Mesenchymal stem cell (in vitro differentiated cells and primary cell): ENCODE data around the gene MCM8.

ENCODE experiments used
- DNase-seq: peaks from one replicate; pipeline ENCODE4 v3.0.0-alpha.2; 2013
- H2AFZ ChIP-seq: one replicate; pipeline ENCODE4 v1.6.1; 2013; ENCODE audit warnings: low read depth, mild to moderate bottlenecking, control low read depth, inconsistent platforms, low read length, moderate library complexity
- H2AK5ac ChIP-seq: 2 replicates; pipeline ENCODE4 v1.6.1; 2013; ENCODE audit warnings: low read length, moderate library complexity, mild to moderate bottlenecking, inconsistent platforms; ENCODE audit not compliant: severe bottlenecking
- H2BK120ac ChIP-seq: one replicate; pipeline ENCODE4 v1.6.1; 2013; ENCODE audit warnings: low read depth, mild to moderate bottlenecking, inconsistent platforms, low read length, moderate library complexity
- H2BK12ac ChIP-seq, 2 experiments: one replicate each; pipeline ENCODE4 v1.6.1; 2013; ENCODE audit warnings: inconsistent platforms in 2 of 2, low read length in 2 of 2, mild to moderate bottlenecking in 2 of 2, moderate library complexity in 2 of 2, control low read depth in 1 of 2
- H2BK15ac ChIP-seq: one replicate; pipeline ENCODE4 v1.6.1; 2013; ENCODE audit warnings: mild to moderate bottlenecking, low read depth, inconsistent platforms; ENCODE audit not compliant: poor library complexity, severe bottlenecking
- H2BK5ac ChIP-seq: 2 replicates; pipeline ENCODE4 v1.6.1; 2013; ENCODE audit warnings: low read depth, mild to moderate bottlenecking, low read length, control low read depth, inconsistent platforms; ENCODE audit not compliant: poor library complexity, severe bottlenecking
- H3K14ac ChIP-seq, 2 experiments: one replicate each; pipeline ENCODE4 v1.6.1; 2013; ENCODE audit warnings: inconsistent platforms in 2 of 2, low read length in 2 of 2, control low read depth in 1 of 2, mild to moderate bottlenecking in 1 of 2, moderate library complexity in 1 of 2
- H3K18ac ChIP-seq, 2 experiments: one replicate each; pipeline ENCODE4 v1.6.1; 2013; ENCODE audit warnings: inconsistent platforms in 2 of 2, low read length in 2 of 2, control low read depth in 1 of 2, low read depth in 1 of 2, mild to moderate bottlenecking in 1 of 2
- H3K23ac ChIP-seq, 2 experiments: one replicate each; pipeline ENCODE4 v1.6.1; 2013; ENCODE audit warnings: inconsistent platforms in 2 of 2, low read length in 2 of 2, mild to moderate bottlenecking in 2 of 2, moderate library complexity in 2 of 2, control low read depth in 1 of 2
- H3K27ac ChIP-seq: 2 replicates; pipeline ENCODE4 v1.5.1; 2013; ENCODE audit warnings: mild to moderate bottlenecking, moderate library complexity, low read length, control low read depth, inconsistent platforms; ENCODE audit not compliant: poor library complexity, severe bottlenecking
- H3K27me3 ChIP-seq, 2 experiments: 2 replicates each; pipeline versions ENCODE4 v1.6.1 to v1.7.0; 2013; ENCODE audit warnings: low read length in 2 of 2, mild to moderate bottlenecking in 2 of 2, moderate library complexity in 2 of 2, control low read depth in 1 of 2, inconsistent platforms in 1 of 2; ENCODE audit not compliant: control insufficient read depth in 1 of 2, insufficient read depth in 1 of 2
- H3K36me3 ChIP-seq, 2 experiments: 2 replicates each; pipeline versions ENCODE4 v1.6.1 to v1.7.0; 2013; ENCODE audit warnings: low read length in 2 of 2, control low read depth in 1 of 2, inconsistent platforms in 1 of 2, low read depth in 1 of 2, mild to moderate bottlenecking in 1 of 2; ENCODE audit not compliant: insufficient read depth in 2 of 2, control insufficient read depth in 1 of 2
- H3K4ac ChIP-seq, 2 experiments: one replicate each; pipeline ENCODE4 v1.6.1; 2013; ENCODE audit warnings: inconsistent platforms in 2 of 2, low read length in 2 of 2, mild to moderate bottlenecking in 2 of 2, moderate library complexity in 2 of 2, control low read depth in 1 of 2, low read depth in 1 of 2
- H3K4me1 ChIP-seq: 2 replicates; pipeline ENCODE4 v1.6.1; 2013; ENCODE audit warnings: low read depth, low read length, control low read depth; ENCODE audit not compliant: control insufficient read depth, insufficient read depth
- H3K4me2 ChIP-seq: 2 replicates; pipeline ENCODE4 v1.6.1; 2013; ENCODE audit warnings: low read length, mild to moderate bottlenecking, inconsistent platforms; ENCODE audit not compliant: poor library complexity, severe bottlenecking
- H3K4me3 ChIP-seq, 2 experiments: 2 replicates each; pipeline versions ENCODE4 v1.5.1 to v1.7.0; 2013; ENCODE audit warnings: low read length in 2 of 2, mild to moderate bottlenecking in 2 of 2, control low read depth in 1 of 2, low read depth in 1 of 2; ENCODE audit not compliant: insufficient read depth in 1 of 2
- H3K79me1 ChIP-seq: replicated peaks from 2 replicates; pipeline ENCODE4 v1.6.1; 2013; ENCODE audit warnings: mild to moderate bottlenecking, control low read depth, low read length, inconsistent platforms; ENCODE audit not compliant: poor library complexity, severe bottlenecking
- H3K9ac ChIP-seq: 2 replicates; pipeline ENCODE4 v1.7.0; 2013; ENCODE audit warnings: mild to moderate bottlenecking, low read length, moderate library complexity
- H3K9me3 ChIP-seq: 2 replicates; pipeline ENCODE4 v1.7.0; 2013; ENCODE audit warnings: mild to moderate bottlenecking, low read length; ENCODE audit not compliant: control insufficient read depth
- H4K8ac ChIP-seq: one replicate; pipeline ENCODE4 v1.6.1; 2013; ENCODE audit warnings: inconsistent platforms, mild to moderate bottlenecking, low read length, moderate library complexity
- H4K91ac ChIP-seq: one replicate; pipeline ENCODE4 v1.6.1; 2013; ENCODE audit warnings: mild to moderate bottlenecking, low read length, inconsistent platforms
- WGBS: methylation state at CpG from one replicate; pipeline ENCODE4 v1.1.7; 2013; ENCODE audit warnings: mixed read lengths; 5-methylcytosine and 5-hydroxymethylcytosine counted together

The MCM8 gene

DNA sequence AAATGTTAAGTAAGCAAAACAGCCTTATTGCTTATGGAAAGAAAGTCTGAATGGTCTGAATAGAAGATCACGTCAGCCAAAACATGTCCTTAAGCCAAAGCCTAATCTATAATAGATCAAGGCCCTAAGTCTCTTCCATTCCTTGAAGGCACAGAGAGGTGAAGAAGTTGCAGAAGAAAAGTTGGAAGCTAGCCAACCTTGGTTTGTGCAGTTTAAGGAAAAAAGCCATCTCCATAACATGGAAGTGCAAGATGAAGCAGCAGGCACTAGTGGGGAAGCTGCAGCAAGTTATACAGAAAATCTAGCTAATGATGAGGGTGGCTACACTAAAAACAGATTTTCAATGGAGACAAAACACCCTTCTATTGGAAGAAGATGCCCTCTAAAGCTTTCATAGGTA lies 74.3 kb downstream of the MCM8 start:
- Histone ChIP-seq H4K8ac (no peak overlapping the region), H2AK5ac (no peak overlapping the region), H3K9me3 (peaks cover 14% of the 10 kb centered on the region), H3K4ac (no peak overlapping the region), H3K36me3 (peaks cover 13 to 43% of the 10 kb centered on the region in 2 experiments), H3K27me3 (no peaks in the 10 kb centered on the region), H2BK12ac (no peak overlapping the region), H2BK120ac (no peak overlapping the region), H3K27ac (no peak overlapping the region), H4K91ac (no peak overlapping the region), H3K4me1 (no peaks in the 10 kb centered on the region), H3K9ac (no peak overlapping the region), H3K79me1 (peaks cover 14% of the 10 kb centered on the region), H3K4me2 (no peak overlapping the region), H3K14ac (no peak overlapping the region), H3K4me3 (peak overlapping the region in 1 of 2 experiments; percentile 54), H2BK5ac (no peak overlapping the region), H3K18ac (no peak overlapping the region), H2AFZ (no peak overlapping the region), H3K23ac (no peak overlapping the region), H2BK15ac (no peak overlapping the region)
- WGBS = no CpG with 5 or more reads among the region's 1 CpG
- DNase-seq = no peak

DNA sequence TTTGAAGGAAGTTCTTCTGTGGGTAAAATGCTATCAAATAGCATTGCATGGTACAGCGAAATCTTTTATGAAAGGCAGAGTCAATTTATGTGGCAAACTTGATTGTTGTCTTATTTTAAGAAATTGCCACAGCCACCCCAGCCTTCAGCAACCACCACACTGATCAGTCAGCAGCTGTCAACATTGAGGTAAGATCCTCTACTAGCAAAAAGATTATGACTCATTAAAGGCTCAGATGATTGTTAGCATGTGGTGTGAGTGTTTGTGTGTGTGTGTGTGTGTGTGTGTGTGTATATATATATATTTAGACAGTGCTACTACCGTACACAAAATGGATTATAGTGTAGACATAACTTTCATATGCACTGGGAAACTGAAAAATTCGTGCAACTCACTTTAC lies 75.6 kb downstream of the MCM8 start:
- DNase-seq = peak; percentile 65
- Histone ChIP-seq H2BK120ac (no peak overlapping the region), H3K9me3 (peaks cover 14% of the 10 kb centered on the region), H3K18ac (no peak overlapping the region), H3K9ac (no peak overlapping the region), H3K4me2 (no peak overlapping the region), H3K23ac (no peak overlapping the region), H3K79me1 (peaks cover 14% of the 10 kb centered on the region), H3K27ac (no peak overlapping the region), H2BK5ac (no peak overlapping the region), H2BK12ac (no peak overlapping the region), H3K4me1 (no peaks in the 10 kb centered on the region), H3K4me3 (no peak overlapping the region), H4K91ac (no peak overlapping the region), H3K4ac (no peak overlapping the region), H2AK5ac (no peak overlapping the region), H4K8ac (no peak overlapping the region), H3K14ac (no peak overlapping the region), H3K27me3 (no peaks in the 10 kb centered on the region), H2AFZ (no peak overlapping the region), H3K36me3 (peaks cover 15 to 43% of the 10 kb centered on the region in 2 experiments), H2BK15ac (no peak overlapping the region)
- 78% methylated on average over 1 of the region's 3 CpGs for WGBS

DNA sequence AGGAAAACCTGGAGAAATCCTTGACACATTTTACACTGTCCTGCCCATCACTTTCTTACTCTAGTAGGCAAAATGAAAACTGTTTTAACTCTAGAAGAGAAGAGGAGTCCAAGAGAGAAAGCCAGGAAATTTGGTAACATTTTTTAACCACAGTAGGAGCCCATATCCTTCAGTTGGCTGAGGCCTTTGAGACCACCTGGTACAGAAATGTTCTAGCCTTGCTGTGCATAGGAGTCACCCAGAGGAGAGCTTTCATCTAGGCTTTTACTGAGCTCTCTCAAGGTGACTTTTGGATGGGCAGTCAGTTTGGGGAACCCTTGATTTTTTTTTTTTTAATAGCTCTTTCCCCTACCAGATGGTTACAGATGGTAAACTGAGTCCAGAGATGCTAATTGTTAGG lies 78.4 kb downstream of the MCM8 start:
- no peak for DNase-seq
- no peak overlapping the region for H3K4ac ChIP-seq
- no peak overlapping the region for H2BK120ac ChIP-seq
- H3K23ac ChIP-seq = no peak overlapping the region
- H4K91ac ChIP-seq = no peak overlapping the region
- H3K4me1 ChIP-seq = no peaks in the 10 kb centered on the region
- peaks cover 18% of the 10 kb centered on the region for H3K79me1 ChIP-seq
- H3K4me2 ChIP-seq = no peak overlapping the region
- H3K4me3 ChIP-seq = no peak overlapping the region
- no peaks in the 10 kb centered on the region for H3K27me3 ChIP-seq
- H3K27ac ChIP-seq = no peak overlapping the region
- no peak overlapping the region for H3K14ac ChIP-seq
- H3K9ac ChIP-seq = no peak overlapping the region
- no peak overlapping the region for H3K18ac ChIP-seq
- H2BK12ac ChIP-seq = no peak overlapping the region
- H3K36me3 ChIP-seq = peaks cover 14 to 44% of the 10 kb centered on the region in 2 experiments
- no peak overlapping the region for H4K8ac ChIP-seq
- peaks cover 14% of the 10 kb centered on the region for H3K9me3 ChIP-seq
- no peak overlapping the region for H2BK5ac ChIP-seq
- H2AFZ ChIP-seq = no peak overlapping the region
- H2AK5ac ChIP-seq = no peak overlapping the region
- H2BK15ac ChIP-seq = no peak overlapping the region

DNA sequence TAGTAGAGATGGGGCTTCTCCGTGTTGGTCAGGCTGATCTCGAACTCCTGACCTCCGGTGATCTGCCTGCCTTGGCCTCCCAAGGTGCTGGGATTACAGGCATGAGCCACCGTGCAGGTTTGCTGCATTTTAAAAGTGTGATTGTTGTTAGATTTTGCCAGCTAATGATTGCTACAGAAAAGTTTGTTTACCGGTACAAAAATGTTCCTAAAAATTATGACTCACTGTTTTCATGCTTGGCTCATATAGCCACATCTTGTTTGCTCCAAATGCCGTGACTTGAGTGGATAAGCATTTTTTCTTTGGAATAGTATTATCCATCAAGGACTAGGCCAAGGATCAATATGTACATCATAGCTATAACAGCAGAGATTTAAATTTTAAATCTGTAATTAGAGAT lies 79.1 kb downstream of the MCM8 start:
- Histone ChIP-seq H3K79me1 (peaks cover 19% of the 10 kb centered on the region), H3K36me3 (peaks cover 10 to 44% of the 10 kb centered on the region in 2 experiments), H3K9ac (no peak overlapping the region), H3K4me1 (no peaks in the 10 kb centered on the region), H3K14ac (no peak overlapping the region), H2AK5ac (no peak overlapping the region), H3K4me2 (no peak overlapping the region), H2BK120ac (no peak overlapping the region), H3K9me3 (peaks cover 12% of the 10 kb centered on the region), H3K23ac (no peak overlapping the region), H3K27ac (no peak overlapping the region), H2BK12ac (no peak overlapping the region), H3K4me3 (no peak overlapping the region), H3K4ac (no peak overlapping the region), H2AFZ (no peak overlapping the region), H4K91ac (no peak overlapping the region), H3K27me3 (no peaks in the 10 kb centered on the region), H2BK15ac (no peak overlapping the region), H4K8ac (no peak overlapping the region), H3K18ac (no peak overlapping the region), H2BK5ac (no peak overlapping the region)
- 92% methylated on average over 4 of the region's 6 CpGs for WGBS
- DNase-seq = no peak
